HG02623 (cell line): ENCODE data around the gene GGT7.
A peak's percentile ranks its signal among the peaks of the same experiment; 100 is the strongest.
"Not testable (repeated sequence)": the region's sequence is repeated elsewhere in the genome, so short reads cannot be mapped to it uniquely, and the experiment has no call there.

Experiments
- ATAC-seq: cut with Tn5 transposase; IDR thresholded peaks from one replicate; pipeline ENCODE4 v1.9.1; 2021; ENCODE audit warnings: moderate library complexity; ENCODE audit not compliant: unreplicated experiment

GGT7 gene

GRCh38 chr20:34850969-34851368, 21.7 kb downstream of the GGT7 start:
- no peak for ATAC-seq

- no peak for ATAC-seq
These were observed 22.9 kb downstream of the GGT7 start for GRCh38 chr20:34849778-34850177.

- no peak for ATAC-seq
These were observed 24.1 kb downstream of the GGT7 start for GRCh38 chr20:34848597-34848996.

GRCh38 chr20:34843421-34843820, 29.2 kb downstream of the GGT7 start:
- ATAC-seq, result no peak

- ATAC-seq, result no peak
These were observed 30.5 kb downstream of the GGT7 start for GRCh38 chr20:34842143-34842542.

- no peak for ATAC-seq
These were observed 38.2 kb downstream of the GGT7 start for GRCh38 chr20:34834459-34834893.

GRCh38 chr20:34831936-34832335, 40.7 kb downstream of the GGT7 start:
- ATAC-seq, result no peak

- ATAC-seq, result no peak
These were observed 43.5 kb downstream of the GGT7 start for GRCh38 chr20:34829191-34829590.

GRCh38 chr20:34825530-34826362, 46.9 kb downstream of the GGT7 start, which contains the start of gene NCOA6:
Gene NCOA6 (minus strand): TSS chr20:34825651. CDS start chr20:34782355, 43,296 bp downstream.
- peak; percentile 58 for ATAC-seq

- ATAC-seq, result peak; percentile 65
These were observed 47.7 kb downstream of the GGT7 start for GRCh38 chr20:34824806-34825529.

- ATAC-seq, result peak; percentile 32
These were observed 48.2 kb downstream of the GGT7 start for GRCh38 chr20:34824452-34824805.

- no peak for ATAC-seq
These were observed 48.6 kb downstream of the GGT7 start for GRCh38 chr20:34824026-34824425.

GRCh38 chr20:34820805-34821578, 51.7 kb downstream of the GGT7 start:
- ATAC-seq, result no peak

- no peak for ATAC-seq
These were observed 54.9 kb downstream of the GGT7 start for GRCh38 chr20:34817801-34818200.

- ATAC-seq, result no peak
These were observed 55.6 kb downstream of the GGT7 start for GRCh38 chr20:34817072-34817471.

- no peak for ATAC-seq
These were observed 57.0 kb downstream of the GGT7 start for GRCh38 chr20:34815636-34816035.

- ATAC-seq, result no peak
These were observed 64.1 kb downstream of the GGT7 start for GRCh38 chr20:34808583-34808982.

- ATAC-seq, result not testable (repeated sequence)
These were observed 64.7 kb downstream of the GGT7 start for GRCh38 chr20:34807944-34808465.

GRCh38 chr20:34806255-34806654, 66.4 kb downstream of the GGT7 start:
- ATAC-seq, result no peak

- no peak for ATAC-seq
These were observed 73.8 kb downstream of the GGT7 start for GRCh38 chr20:34798871-34799270.

GRCh38 chr20:34798328-34798727, 74.3 kb downstream of the GGT7 start:
- ATAC-seq, result no peak
